Measurements from ENCODE around the gene MYL3.
"Not testable (repeated sequence)": the region's sequence is repeated elsewhere in the genome, so short reads cannot be mapped to it uniquely, and the experiment has no call there.

Gene MYL3

GRCh38 chr3:46831841-46832240 lies 31.4 kb downstream of the MYL3 start:
- DNase-seq (ENCODE audit: extremely low read depth, low read depth) = no peak
- no peak for TF ChIP-seq CTCF (IDR thresholded peaks at IDR 0.05; ENCODE audit: low read depth, low read length)

- no peak for DNase-seq (ENCODE audit: extremely low read depth, low read depth)
- no peak for TF ChIP-seq CTCF (IDR thresholded peaks at IDR 0.05; ENCODE audit: low read depth, low read length)
Observed at GRCh38 chr3:46831316-46831715, 31.9 kb downstream of the MYL3 start.

- no peak for TF ChIP-seq CTCF (IDR thresholded peaks at IDR 0.05; ENCODE audit: low read depth, low read length)
- DNase-seq (ENCODE audit: extremely low read depth, low read depth) = no peak
Observed at GRCh38 chr3:46830801-46831200, 32.4 kb downstream of the MYL3 start.

- DNase-seq (ENCODE audit: extremely low read depth, low read depth) = no peak
- no peak for TF ChIP-seq CTCF (IDR thresholded peaks at IDR 0.05; ENCODE audit: low read depth, low read length)
Observed at GRCh38 chr3:46829699-46830208, 33.5 kb downstream of the MYL3 start.

- DNase-seq (ENCODE audit: extremely low read depth, low read depth) = no peak
- no peak for TF ChIP-seq CTCF (IDR thresholded peaks at IDR 0.05; ENCODE audit: low read depth, low read length)
Observed at GRCh38 chr3:46825450-46825849, 37.8 kb downstream of the MYL3 start.

GRCh38 chr3:46824211-46824970 lies 38.9 kb downstream of the MYL3 start:
- DNase-seq (ENCODE audit: extremely low read depth, low read depth) = no peak
- TF ChIP-seq CTCF (IDR thresholded peaks at IDR 0.05; ENCODE audit: low read depth, low read length) = no peak

GRCh38 chr3:46823314-46823713 lies 39.9 kb downstream of the MYL3 start:
- not testable (repeated sequence) for DNase-seq (ENCODE audit: extremely low read depth, low read depth)

GRCh38 chr3:46821553-46821952 lies 41.7 kb downstream of the MYL3 start:
- no peak for TF ChIP-seq CTCF (IDR thresholded peaks at IDR 0.05; ENCODE audit: low read depth, low read length)

More at GRCh38 chr3:46821553-46821952, 41.7 kb downstream of the MYL3 start:
- no peak for DNase-seq (ENCODE audit: extremely low read depth, low read depth)
